Measurements from ENCODE around the gene RXRA. TPM values are rescaled to one million over a fixed set of nuclear protein-coding genes. Genes with fewer than 3 reads are reported as not detected.
A peak's percentile ranks its signal among the peaks of the same experiment; 100 is the strongest.

The RXRA gene
- total and polyA plus RNA-seq, 7 donors, result 37.7 to 192 (median 139) TPM

DNA sequence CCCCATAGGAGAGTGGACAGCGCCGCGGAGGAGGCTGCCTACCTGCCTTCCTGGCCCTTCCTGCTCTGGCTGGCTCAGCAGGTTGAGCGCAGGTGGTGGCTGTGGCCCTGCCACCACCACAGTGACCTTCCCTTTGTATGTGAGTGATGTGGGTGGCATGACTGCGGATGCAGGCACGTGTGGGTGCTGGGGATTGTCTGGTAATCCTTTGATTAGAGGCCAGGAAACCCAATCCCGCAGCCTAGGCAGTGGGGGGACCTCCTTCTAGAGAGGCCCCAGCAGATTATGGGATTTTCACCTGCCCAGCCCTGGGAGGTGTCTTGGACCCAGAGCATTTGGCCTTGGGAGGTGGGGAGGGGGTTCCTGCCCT lies 16.5 kb downstream of the RXRA start:
- H3K27ac ChIP-seq, result peak overlapping the region; percentile 72
- 63 to 71% (median 65%) methylated on average over 7 of the region's 7 CpGs for WGBS, 3 donors
- intact Hi-C loops (cut with DNase I), result no loop called here

GRCh38 chr9:134343637-134344036 lies 17.4 kb downstream of the RXRA start:
- TF ChIP-seq, protein P1, sequence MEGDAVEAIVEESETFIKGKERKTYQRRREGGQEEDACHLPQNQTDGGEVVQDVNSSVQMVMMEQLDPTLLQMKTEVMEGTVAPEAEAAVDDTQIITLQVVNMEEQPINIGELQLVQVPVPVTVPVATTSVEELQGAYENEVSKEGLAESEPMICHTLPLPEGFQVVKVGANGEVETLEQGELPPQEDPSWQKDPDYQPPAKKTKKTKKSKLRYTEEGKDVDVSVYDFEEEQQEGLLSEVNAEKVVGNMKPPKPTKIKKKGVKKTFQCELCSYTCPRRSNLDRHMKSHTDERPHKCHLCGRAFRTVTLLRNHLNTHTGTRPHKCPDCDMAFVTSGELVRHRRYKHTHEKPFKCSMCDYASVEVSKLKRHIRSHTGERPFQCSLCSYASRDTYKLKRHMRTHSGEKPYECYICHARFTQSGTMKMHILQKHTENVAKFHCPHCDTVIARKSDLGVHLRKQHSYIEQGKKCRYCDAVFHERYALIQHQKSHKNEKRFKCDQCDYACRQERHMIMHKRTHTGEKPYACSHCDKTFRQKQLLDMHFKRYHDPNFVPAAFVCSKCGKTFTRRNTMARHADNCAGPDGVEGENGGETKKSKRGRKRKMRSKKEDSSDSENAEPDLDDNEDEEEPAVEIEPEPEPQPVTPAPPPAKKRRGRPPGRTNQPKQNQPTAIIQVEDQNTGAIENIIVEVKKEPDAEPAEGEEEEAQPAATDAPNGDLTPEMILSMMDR (IDR thresholded peaks at IDR 0.05), result no peak
- intact Hi-C loops (cut with DNase I), result no loop called here
- H3K9me3 ChIP-seq, result no peaks in the 10 kb centered on the region
- H3K4me1 ChIP-seq, result peaks cover 100% of the 10 kb centered on the region
- 48 to 60% (median 50%) methylated on average over 15 to 16 of the region's 16 CpGs for WGBS, 3 donors
- H3K4me3 ChIP-seq, result peak overlapping the region; percentile 30
- peak overlapping the region; percentile 72 for H3K27ac ChIP-seq
- no peaks in the 10 kb centered on the region for H3K27me3 ChIP-seq (ENCODE audit: insufficient read depth in 3 of 3, low read length in 2 of 3)
- DNase-seq (peak in 1 of 2 donors; percentile 62), ATAC-seq (no peak)
- no peaks in the 10 kb centered on the region for H3K36me3 ChIP-seq (ENCODE audit: insufficient read depth in 1 of 2, low read depth in 1 of 2)

More for the DNA sequence above, 16.5 kb downstream of the RXRA start:
- Histone ChIP-seq H3K4me3 (no peak overlapping the region), H3K36me3 (ENCODE audit: insufficient read depth in 1 of 2, low read depth in 1 of 2) (no peaks in the 10 kb centered on the region), H3K27me3 (ENCODE audit: insufficient read depth in 3 of 3, low read length in 2 of 3) (no peaks in the 10 kb centered on the region), H3K9me3 (no peaks in the 10 kb centered on the region), H3K4me1 (peaks cover 100% of the 10 kb centered on the region)
- TF ChIP-seq, protein P1 (IDR thresholded peaks at IDR 0.05), result no peak
- peak in 1 of 4 donors; percentile 5 for ATAC-seq
- DNase-seq, result no peak

GRCh38 chr9:134344068-134344799 lies 18.0 kb downstream of the RXRA start:
- intact Hi-C loops (cut with DNase I), result no loop called here
- ATAC-seq, result no peak
- H3K36me3 ChIP-seq (ENCODE audit: insufficient read depth in 1 of 2, low read depth in 1 of 2), result no peaks in the 10 kb centered on the region
- WGBS, 3 donors, result 54 to 56% (median 56%) methylated on average over 17 of the region's 17 CpGs
- TF ChIP-seq, protein P1 (IDR thresholded peaks at IDR 0.05), result no peak
- peak overlapping the region; percentile 72 for H3K27ac ChIP-seq
- H3K4me3 ChIP-seq, result peak overlapping the region; percentile 30
- no peaks in the 10 kb centered on the region for H3K27me3 ChIP-seq (ENCODE audit: insufficient read depth in 3 of 3, low read length in 2 of 3)
- H3K9me3 ChIP-seq, result no peaks in the 10 kb centered on the region
- H3K4me1 ChIP-seq, result peaks cover 100% of the 10 kb centered on the region
- DNase-seq, result peak in 1 of 2 donors; percentile 68

DNA sequence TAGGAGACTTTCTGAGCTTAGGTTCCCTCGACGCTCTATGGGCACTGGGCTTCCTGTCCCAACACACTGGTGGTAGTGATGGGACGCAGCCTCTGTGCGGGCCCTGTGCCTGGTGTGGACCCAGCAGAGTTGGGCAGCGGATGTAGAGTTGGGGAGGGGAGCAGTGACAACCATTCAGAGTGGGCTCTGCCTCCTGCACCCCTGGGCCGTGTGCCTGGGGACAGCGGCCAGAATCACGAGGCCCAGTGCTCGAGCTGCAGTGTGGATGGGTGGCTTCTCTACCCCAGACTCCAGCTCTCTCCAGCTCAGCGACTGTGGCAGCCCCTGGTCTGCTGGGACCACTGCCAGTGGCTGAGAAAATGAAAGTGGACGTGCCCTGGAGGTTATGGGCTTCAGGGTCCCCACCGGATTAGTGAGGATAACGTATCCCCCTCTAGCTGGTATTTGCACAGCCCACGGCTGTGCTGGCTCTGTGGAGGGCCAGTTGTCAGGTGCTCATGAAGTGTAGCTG lies 18.6 kb downstream of the RXRA start:
- Histone ChIP-seq H3K9me3 (no peaks in the 10 kb centered on the region), H3K4me3 (peak overlapping the region; percentile 30), H3K4me1 (peaks cover 100% of the 10 kb centered on the region), H3K27ac (peak overlapping the region; percentile 72), H3K36me3 (ENCODE audit: insufficient read depth in 1 of 2, low read depth in 1 of 2) (no peaks in the 10 kb centered on the region), H3K27me3 (ENCODE audit: insufficient read depth in 3 of 3, low read length in 2 of 3) (no peaks in the 10 kb centered on the region)
- TF ChIP-seq, protein P1 (IDR thresholded peaks at IDR 0.05), result no peak
- ATAC-seq, result no peak
- WGBS, 3 donors, result 39 to 40% (median 40%) methylated on average over 14 of the region's 14 CpGs
- no peak for DNase-seq
- intact Hi-C loops (cut with DNase I), result no loop called here

Measured in psoas muscle (tissue), 8 donors.